ENCODE measurements around the gene PCDH9. TPM values are rescaled to one million over a fixed set of nuclear protein-coding genes. Genes with fewer than 3 reads are reported as not detected.

Gene PCDH9
- total RNA-seq, 4 donors from 2014 or later, result 0.57 to 1.7 (median 0.97) TPM

DNA sequence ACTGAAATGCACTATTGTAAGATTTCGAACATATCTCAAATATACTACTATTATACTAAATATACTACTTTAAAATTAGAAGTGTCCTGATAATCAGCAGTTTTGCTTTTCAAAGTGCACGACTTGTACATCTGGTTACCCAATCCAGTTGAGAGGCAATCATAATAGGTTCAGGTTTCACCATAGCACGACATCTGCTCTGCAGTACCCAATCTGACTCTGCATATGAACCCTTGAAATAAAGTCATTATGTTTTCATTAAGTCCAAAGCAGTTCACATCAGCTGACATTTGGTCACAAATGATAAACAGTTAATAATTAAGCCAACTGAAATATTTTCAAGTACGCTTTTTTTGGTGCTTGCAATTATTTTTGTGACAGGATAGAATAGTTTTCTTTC, 90.6 kb downstream of the PCDH9 start:
- Histone ChIP-seq H3K4me3 (no peak overlapping the region), H3K27ac (no peak overlapping the region), H3K27me3 (no peaks in the 10 kb centered on the region), H3K9me3 (no peaks in the 10 kb centered on the region), H3K4me1 (no peaks in the 10 kb centered on the region), H3K36me3 (no peaks in the 10 kb centered on the region)
- DNase-seq, result no peak
- TF ChIP-seq POLR2A (IDR thresholded peaks at IDR 0.05) (no peak), CTCF (IDR thresholded peaks at IDR 0.05) (no peak)

DNA sequence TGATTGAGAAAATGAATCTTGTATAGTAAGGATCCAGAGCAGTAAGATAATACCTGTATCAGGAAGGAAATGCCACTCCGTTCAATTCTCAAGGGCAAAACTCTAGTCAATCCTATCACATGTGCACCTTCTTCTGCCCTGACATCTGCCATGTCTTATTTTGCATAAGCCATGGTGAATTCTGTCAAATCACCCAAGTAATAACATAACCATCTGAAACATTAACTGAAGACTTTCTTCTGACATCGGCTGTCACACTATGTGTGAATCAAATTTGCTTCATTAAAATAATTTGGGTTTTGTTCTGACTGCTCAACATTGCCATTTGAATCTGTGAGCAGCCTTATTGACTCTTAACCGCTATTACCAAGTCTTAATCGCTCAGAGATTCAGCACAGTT, 91.2 kb downstream of the PCDH9 start:
- TF ChIP-seq CTCF (IDR thresholded peaks at IDR 0.05) (no peak), POLR2A (IDR thresholded peaks at IDR 0.05) (no peak)
- no peaks in the 10 kb centered on the region for H3K9me3 ChIP-seq
- no peak overlapping the region for H3K27ac ChIP-seq
- H3K36me3 ChIP-seq, result no peaks in the 10 kb centered on the region
- H3K27me3 ChIP-seq, result no peaks in the 10 kb centered on the region
- no peaks in the 10 kb centered on the region for H3K4me1 ChIP-seq
- no peak overlapping the region for H3K4me3 ChIP-seq
- no peak for DNase-seq

- no peaks in the 10 kb centered on the region for H3K9me3 ChIP-seq
- H3K36me3 ChIP-seq, result no peaks in the 10 kb centered on the region
- H3K27me3 ChIP-seq, result no peaks in the 10 kb centered on the region
- H3K4me3 ChIP-seq, result no peak overlapping the region
- no peak for DNase-seq
- no peaks in the 10 kb centered on the region for H3K4me1 ChIP-seq
- no peak for TF ChIP-seq POLR2A (IDR thresholded peaks at IDR 0.05)
- TF ChIP-seq CTCF (IDR thresholded peaks at IDR 0.05), result no peak
- no peak overlapping the region for H3K27ac ChIP-seq
Observed at GRCh38 chr13:67137044-67137735, 92.9 kb downstream of the PCDH9 start.

GRCh38 chr13:67136157-67136556, 94.0 kb downstream of the PCDH9 start:
- H3K36me3 ChIP-seq, result no peaks in the 10 kb centered on the region
- H3K27me3 ChIP-seq, result no peaks in the 10 kb centered on the region
- TF ChIP-seq POLR2A (IDR thresholded peaks at IDR 0.05) (no peak), CTCF (IDR thresholded peaks at IDR 0.05) (no peak)
- H3K4me1 ChIP-seq, result no peaks in the 10 kb centered on the region
- DNase-seq, result no peak
- no peak overlapping the region for H3K27ac ChIP-seq
- H3K9me3 ChIP-seq, result no peaks in the 10 kb centered on the region
- no peak overlapping the region for H3K4me3 ChIP-seq

DNA sequence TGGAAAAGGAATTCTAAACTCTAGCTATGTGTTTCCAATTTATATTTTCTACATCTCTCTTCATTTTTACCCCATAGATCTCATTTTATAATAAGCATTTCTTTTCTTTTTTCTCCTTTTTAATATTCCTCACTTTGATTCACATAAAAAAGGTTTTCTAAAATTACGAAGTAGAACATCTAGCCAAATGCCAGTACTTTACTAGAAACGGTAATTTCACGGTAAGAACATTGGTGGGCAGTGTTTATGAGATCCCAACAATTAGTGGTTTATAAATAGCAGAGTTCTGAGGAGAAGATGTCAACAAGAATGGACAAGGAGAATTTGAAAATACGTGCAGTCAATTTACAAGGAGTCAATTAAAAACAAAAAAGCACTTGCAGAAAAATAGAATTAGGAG, 94.8 kb downstream of the PCDH9 start:
- DNase-seq, result no peak
- no peaks in the 10 kb centered on the region for H3K27me3 ChIP-seq
- no peaks in the 10 kb centered on the region for H3K4me1 ChIP-seq
- no peak overlapping the region for H3K27ac ChIP-seq
- TF ChIP-seq POLR2A (IDR thresholded peaks at IDR 0.05) (no peak), CTCF (IDR thresholded peaks at IDR 0.05) (no peak)
- no peaks in the 10 kb centered on the region for H3K36me3 ChIP-seq
- no peak overlapping the region for H3K4me3 ChIP-seq
- no peaks in the 10 kb centered on the region for H3K9me3 ChIP-seq

Measured in Peyer's patch (tissue), 4 donors.